B cell (primary cell): ENCODE data around the gene ZNF524. TPM values are rescaled to one million over a fixed set of nuclear protein-coding genes. Genes with fewer than 3 reads are reported as not detected.

Source experiments
- ATAC-seq: fragments of 200-7000 bp; cut with Tn5 transposase; one replicate; pipeline ENCODE4 v1.10.0; 2021; ENCODE audit warnings: low read depth, mild to moderate bottlenecking, moderate number of reproducible peaks, moderate library complexity
- CTCF ChIA-PET: fragments of 350-600 bp; sonication (Branson Sonifier 250); formaldehyde crosslinking; loops from one replicate; lab custom pipeline; 2021; ENCODE audit warnings: antibody characterized with exemption, inconsistent platforms; lab: Charles Lee
- POLR2A ChIA-PET: fragments of 350-600 bp; sonication (Branson Sonifier 250); formaldehyde crosslinking; loops from one replicate; lab custom pipeline; 2021; ENCODE audit warnings: antibody characterized with exemption; lab: Charles Lee
- DNase-seq: peaks from one replicate; pipeline ENCODE4 v3.0.0; 2013
- H2AFZ ChIP-seq: 2 replicates; pipeline ENCODE4 v1.6.1; 2012; ENCODE audit warnings: mild to moderate bottlenecking, low read depth, low read length; ENCODE audit not compliant: insufficient read depth, poor library complexity, severe bottlenecking
- H3K27ac ChIP-seq, 2 donors: 1 replicate in 1 of 2; 2 replicates in 1 of 2; pipeline ENCODE4 v1.5.1; 2012 to 2013; ENCODE audit warnings: low read length in 2 of 2, mild to moderate bottlenecking in 2 of 2, moderate library complexity in 1 of 2
- H3K27me3 ChIP-seq, 4 experiments: fragments of 200-600 bp in 1 of 4; sonication (generic) in 1 of 4; replicated peaks in 1 of 4; 1 replicate in 2 of 4; 2 replicates in 2 of 4; pipeline versions ENCODE4 v1.6.1 to v1.7.0; 2013 to 2016; ENCODE audit warnings: low read length in 3 of 4, mild to moderate bottlenecking in 2 of 4, mixed read lengths in 1 of 4, moderate library complexity in 1 of 4; ENCODE audit not compliant: insufficient read depth in 4 of 4, control insufficient read depth in 3 of 4; ENCODE audit errors: control extremely low read depth in 1 of 4
- H3K36me3 ChIP-seq, 2 experiments: replicated peaks in 1 of 2; 1 replicate in 1 of 2; 2 replicates in 1 of 2; pipeline versions ENCODE4 v1.6.1 to v1.7.1; 2013; ENCODE audit warnings: low read length in 1 of 2; ENCODE audit not compliant: insufficient read depth in 2 of 2, control insufficient read depth in 1 of 2; ENCODE audit errors: control extremely low read depth in 1 of 2, extremely low read depth in 1 of 2
- H3K4me1 ChIP-seq, 2 donors: fragments of 200-600 bp in 1 of 2; sonication (generic) in 1 of 2; 1 replicate in 1 of 2; 2 replicates in 1 of 2; pipeline versions ENCODE4 v1.5.1 to v1.6.1; 2013 to 2017; ENCODE audit warnings: low read length in 2 of 2; ENCODE audit not compliant: control insufficient read depth in 2 of 2, insufficient read depth in 2 of 2
- H3K4me2 ChIP-seq: replicated peaks from 2 replicates; pipeline ENCODE3; 2012; ENCODE audit warnings: mild to moderate bottlenecking, low read depth, low read length; ENCODE audit not compliant: poor library complexity, severe bottlenecking
- H3K4me3 ChIP-seq, 5 experiments: fragments of 200-600 bp in 1 of 5; sonication (generic) in 1 of 5; 1 replicate in 3 of 5; 2 replicates in 2 of 5; pipeline versions ENCODE4 v1.5.1 to v1.7.0; 2011 to 2016; ENCODE audit warnings: low read length in 4 of 5, mild to moderate bottlenecking in 4 of 5, low read depth in 2 of 5, control low read depth in 1 of 5, moderate library complexity in 1 of 5; ENCODE audit not compliant: insufficient read depth in 1 of 5; ENCODE audit errors: control extremely low read depth in 1 of 5, extremely low read depth in 1 of 5
- H3K79me2 ChIP-seq: fragments of 200-600 bp; sonication (generic); one replicate; pipeline ENCODE4 v1.6.0; 2016; ENCODE audit warnings: low read length; ENCODE audit not compliant: control insufficient read depth, insufficient read depth
- H3K9ac ChIP-seq: fragments of 200-600 bp; sonication (generic); 2 replicates; pipeline ENCODE4 v1.6.1; 2017; ENCODE audit warnings: mild to moderate bottlenecking, low read length, moderate library complexity
- H3K9me3 ChIP-seq, 3 donors: one replicate each; pipeline versions ENCODE4 v1.6.1 to v1.7.1; 2013; ENCODE audit warnings: low read length in 2 of 3; ENCODE audit not compliant: control insufficient read depth in 2 of 3, insufficient read depth in 1 of 3; ENCODE audit errors: control extremely low read depth in 1 of 3
- H4K20me1 ChIP-seq: 2 replicates; pipeline ENCODE4 v1.6.0; 2012; ENCODE audit warnings: mild to moderate bottlenecking, low read length; ENCODE audit not compliant: insufficient read depth, control insufficient read depth, poor library complexity, severe bottlenecking
- H3K27ac Mint-ChIP-seq: one replicate; pipeline ENCODE4 v1.8.0; 2021; ENCODE audit warnings: mixed read lengths
- H3K27me3 Mint-ChIP-seq: one replicate; pipeline ENCODE4 v1.8.0; 2021; ENCODE audit warnings: mixed read lengths
- H3K4me1 Mint-ChIP-seq: one replicate; pipeline ENCODE4 v1.8.0; 2021; ENCODE audit warnings: mixed read lengths
- H3K4me3 Mint-ChIP-seq: one replicate; pipeline ENCODE4 v1.8.0; 2021; ENCODE audit warnings: mixed read lengths
- H3K9me3 Mint-ChIP-seq: one replicate; pipeline ENCODE4 v1.8.0; 2022; ENCODE audit warnings: mixed read lengths; ENCODE audit not compliant: insufficient read depth
- CTCF ChIP-seq: fragments of 200-600 bp; IDR thresholded peaks from one replicate; pipeline ENCODE4 v1.8.0; 2022; ENCODE audit warnings: antibody characterized with exemption, mild to moderate bottlenecking
- EZH2 ChIP-seq: IDR thresholded peaks from 2 replicates; pipeline ENCODE4 v1.6.1; 2012; ENCODE audit warnings: borderline replicate concordance, low read depth, mild to moderate bottlenecking, moderate library complexity, low read length; ENCODE audit not compliant: insufficient read depth, poor library complexity, severe bottlenecking
- WGBS: methylation state at CpG from one replicate; pipeline ENCODE4 v1.1.5; 2013; ENCODE audit warnings: missing lambda C conversion rate; ENCODE audit not compliant: insufficient coverage; 5-methylcytosine and 5-hydroxymethylcytosine counted together
- intact Hi-C: fragments of 100-400 bp; cut with micrococcal nuclease; formaldehyde crosslinking; loops from one replicate; pipeline ENCODE4 v1.10.0; 2022
- polyA plus RNA-seq: library from polyadenylated mRNA; depleted of rRNA; stranded (reverse); fragments of >200 nt; gene quantifications from 2 replicates; pipeline ENCODE4 v1.2.3, GENCODE V29; 2012
- total RNA-seq, 2 donors: library from RNA; stranded (reverse); fragments of 120-200 nt in 1 of 2; gene quantifications; 1 replicate in 1 of 2; 2 replicates in 1 of 2; pipeline versions ENCODE4 v1.2.3 to v1.2.4, GENCODE V29; 2013 to 2022

Gene ZNF524
- total and polyA plus RNA-seq, 2 donors (not counting 1 experiment from before 2014, with no cell fraction given): 23.8 to 27.4 TPM

GRCh38 chr19:55640577-55641425, 40.7 kb downstream of the ZNF524 start, which contains the start of gene ZNF580:
Gene ZNF580, plus strand, starts transcription at chr19:55641002. Its CDS starts 1,507 bp downstream, at chr19:55642509.
- POLR2A ChIA-PET: interaction anchor here (0.8 to 1.5 kb wide), 3 partner anchors 8 to 16 kb away, joined by 4 to 9 read pairs (median 4); partner anchors contain the start of gene U2AF2
- H3K4me3 Mint-ChIP-seq: peak within 1 kb of the TSS; percentile 88
- H3K9ac ChIP-seq: peak within 1 kb of the TSS; percentile 77
- DNase-seq (peak; percentile 79), ATAC-seq (peak; percentile 10)
- peaks cover 36% of the 10 kb centered on the region for H3K79me2 ChIP-seq
- TF ChIP-seq CTCF (no peak), EZH2 (no peak)
- H3K9me3 ChIP-seq: peaks cover 0 to 11% (median 0%) of the 10 kb centered on the region in 3 donors
- H3K4me1 ChIP-seq: peaks cover 35 to 73% of the 10 kb centered on the region in 2 donors
- no peaks in the 10 kb centered on the region for H3K27me3 Mint-ChIP-seq
- CTCF ChIA-PET: interaction anchor here (1.0 to 1.9 kb wide), 5 partner anchors 13 to 53 kb away, joined by 3 to 7 read pairs (median 4); no protein-coding TSS in a partner anchor
- no peaks in the 10 kb centered on the region for H3K9me3 Mint-ChIP-seq
- peaks cover 73% of the 10 kb centered on the region for H3K4me1 Mint-ChIP-seq
- H3K4me3 ChIP-seq: peak within 1 kb of the TSS; percentile 54 to 85 (median 78)
- intact Hi-C loops: loop anchor here (5.0 kb wide), 3 partner anchors 34 to 234 kb away; partner anchors contain the start of genes EPN1, UBE2S and ZNF865
- WGBS: 1% methylated on average over 82 of the region's 89 CpGs
- H4K20me1 ChIP-seq: peaks cover 21% of the 10 kb centered on the region
- peak within 1 kb of the TSS; percentile 96 for H3K4me2 ChIP-seq
- peaks cover 2 to 13% of the 10 kb centered on the region in 2 experiments for H3K36me3 ChIP-seq
- H2AFZ ChIP-seq: peak within 1 kb of the TSS; percentile 53
- peak within 1 kb of the TSS; percentile 72 to 79 for H3K27ac ChIP-seq
- H3K27me3 ChIP-seq: no peaks in the 10 kb centered on the region
- peak within 1 kb of the TSS; percentile 94 for H3K27ac Mint-ChIP-seq
